GM19239 (cell line): Measurements from ENCODE around the gene SH3TC1.
A peak's percentile ranks its signal among the peaks of the same experiment; 100 is the strongest.

ENCODE experiments used
- DNase-seq: peaks from one replicate; pipeline ENCODE4 v3.0.0; 2011; ENCODE audit warnings: low spot score; ENCODE audit not compliant: insufficient read length
- FAIRE-seq: peaks from 2 replicates; lab custom pipeline; 2011; peaks lifted over from hg19 to GRCh38; lab: Jason Lieb, UNC

The SH3TC1 gene

GRCh38 chr4:8255698-8256441 is 56.8 kb downstream of the SH3TC1 start:
- FAIRE-seq: no peak
- no peak for DNase-seq

- FAIRE-seq: no peak
- DNase-seq: no peak
These were observed 58.8 kb downstream of the SH3TC1 start for GRCh38 chr4:8257854-8258253.

GRCh38 chr4:8258552-8259212 is 59.6 kb downstream of the SH3TC1 start:
- no peak for FAIRE-seq
- no peak for DNase-seq

- no peak for FAIRE-seq
- DNase-seq: no peak
These were observed 60.8 kb downstream of the SH3TC1 start for GRCh38 chr4:8259743-8260430.

- no peak for FAIRE-seq
- no peak for DNase-seq
These were observed 61.6 kb downstream of the SH3TC1 start for GRCh38 chr4:8260656-8261111.

GRCh38 chr4:8261851-8262535 is 62.9 kb downstream of the SH3TC1 start:
- FAIRE-seq (no peak), DNase-seq (no peak)

GRCh38 chr4:8262637-8263322 is 63.7 kb downstream of the SH3TC1 start:
- DNase-seq: no peak
- no peak for FAIRE-seq

GRCh38 chr4:8263397-8263796 is 64.3 kb downstream of the SH3TC1 start:
- DNase-seq (no peak), FAIRE-seq (no peak)

GRCh38 chr4:8264106-8264505 is 65.0 kb downstream of the SH3TC1 start:
- no peak for FAIRE-seq
- DNase-seq: no peak

GRCh38 chr4:8265171-8265929 is 66.3 kb downstream of the SH3TC1 start:
- FAIRE-seq (no peak), DNase-seq (no peak)

GRCh38 chr4:8266088-8266487 is 67.0 kb downstream of the SH3TC1 start:
- FAIRE-seq: no peak
- no peak for DNase-seq

GRCh38 chr4:8266508-8266907 is 67.4 kb downstream of the SH3TC1 start:
- DNase-seq (no peak), FAIRE-seq (no peak)

- FAIRE-seq: no peak
- peak; percentile 87 for DNase-seq
These were observed 68.0 kb downstream of the SH3TC1 start for GRCh38 chr4:8267077-8267476.

GRCh38 chr4:8268211-8268610 is 69.1 kb downstream of the SH3TC1 start:
- FAIRE-seq (no peak), DNase-seq (no peak)

GRCh38 chr4:8268901-8269534 is 69.9 kb downstream of the SH3TC1 start:
- no peak for FAIRE-seq

GRCh38 chr4:8269535-8270417 is 70.7 kb downstream of the SH3TC1 start, which contains the start of gene HTRA3:
TSS of gene HTRA3 (plus strand) at chr4:8269754. CDS start at chr4:8269969, 215 bp downstream.
- DNase-seq: no peak
- FAIRE-seq: no peak

More at GRCh38 chr4:8268901-8269534, 69.9 kb downstream of the SH3TC1 start:
- DNase-seq: no peak

GRCh38 chr4:8270418-8270771 is 71.3 kb downstream of the SH3TC1 start:
- FAIRE-seq: no peak

More at GRCh38 chr4:8270418-8270771, 71.3 kb downstream of the SH3TC1 start:
- no peak for DNase-seq
